ENCODE measurements around the gene CACNA1G.

Gene CACNA1G

GRCh38 chr17:50630524-50631194 lies 70.1 kb downstream of the CACNA1G start:
- Histone ChIP-seq H3K36me3 (ENCODE audit: control insufficient read depth in 1 of 2, insufficient read depth in 2 of 2, low read depth in 1 of 2, low read length in 2 of 2) (no peaks in the 10 kb centered on the region), H3K18ac (ENCODE audit: low read depth in 1 of 2, low read length in 2 of 2) (no peak overlapping the region), H2AK5ac (ENCODE audit: low read length, severe bottlenecking) (no peak overlapping the region), H3K27ac (ENCODE audit: low read length, poor library complexity, severe bottlenecking) (no peak overlapping the region), H3K4me1 (ENCODE audit: control insufficient read depth, insufficient read depth, low read depth, low read length) (peaks cover 33% of the 10 kb centered on the region), H3K4me3 (ENCODE audit: insufficient read depth in 1 of 2, low read depth in 1 of 2, low read length in 2 of 2) (no peak overlapping the region), H3K27me3 (ENCODE audit: control insufficient read depth in 1 of 2, insufficient read depth in 1 of 2, low read length in 2 of 2) (peaks cover 0 to 31% of the 10 kb centered on the region in 2 experiments), H3K4me2 (ENCODE audit: low read length, poor library complexity, severe bottlenecking) (no peak overlapping the region), H2BK12ac (ENCODE audit: low read length in 2 of 2) (no peak overlapping the region), H3K9ac (ENCODE audit: low read length) (no peak overlapping the region), H2BK120ac (ENCODE audit: low read depth, low read length) (no peak overlapping the region), H4K91ac (ENCODE audit: low read length) (no peak overlapping the region), H3K23ac (ENCODE audit: low read length in 2 of 2) (no peak overlapping the region), H2BK15ac (ENCODE audit: low read depth, poor library complexity, severe bottlenecking) (no peak overlapping the region), H3K4ac (ENCODE audit: low read depth in 1 of 2, low read length in 2 of 2) (no peak overlapping the region), H2AFZ (ENCODE audit: low read depth, low read length) (no peak overlapping the region), H4K8ac (ENCODE audit: low read length) (no peak overlapping the region), H3K9me3 (ENCODE audit: control insufficient read depth, low read length) (no peaks in the 10 kb centered on the region), H3K14ac (ENCODE audit: low read length in 2 of 2) (no peak overlapping the region), H3K79me1 (replicated peaks; ENCODE audit: low read length, poor library complexity, severe bottlenecking) (peaks cover 3% of the 10 kb centered on the region), H2BK5ac (ENCODE audit: low read depth, low read length, poor library complexity, severe bottlenecking) (no peak overlapping the region)
- WGBS = 61% methylated on average over 7 of the region's 7 CpGs
- no peak for DNase-seq

- Histone ChIP-seq H2BK15ac (ENCODE audit: low read depth, poor library complexity, severe bottlenecking) (no peak overlapping the region), H3K36me3 (ENCODE audit: control insufficient read depth in 1 of 2, insufficient read depth in 2 of 2, low read depth in 1 of 2, low read length in 2 of 2) (no peaks in the 10 kb centered on the region), H2BK120ac (ENCODE audit: low read depth, low read length) (no peak overlapping the region), H2BK12ac (ENCODE audit: low read length in 2 of 2) (no peak overlapping the region), H3K4me3 (ENCODE audit: insufficient read depth in 1 of 2, low read depth in 1 of 2, low read length in 2 of 2) (no peak overlapping the region), H2AFZ (ENCODE audit: low read depth, low read length) (no peak overlapping the region), H3K4me2 (ENCODE audit: low read length, poor library complexity, severe bottlenecking) (no peak overlapping the region), H4K91ac (ENCODE audit: low read length) (no peak overlapping the region), H3K4me1 (ENCODE audit: control insufficient read depth, insufficient read depth, low read depth, low read length) (peaks cover 29% of the 10 kb centered on the region), H3K4ac (ENCODE audit: low read depth in 1 of 2, low read length in 2 of 2) (no peak overlapping the region), H2AK5ac (ENCODE audit: low read length, severe bottlenecking) (no peak overlapping the region), H3K79me1 (replicated peaks; ENCODE audit: low read length, poor library complexity, severe bottlenecking) (peaks cover 3% of the 10 kb centered on the region), H3K27me3 (ENCODE audit: control insufficient read depth in 1 of 2, insufficient read depth in 1 of 2, low read length in 2 of 2) (peaks cover 0 to 31% of the 10 kb centered on the region in 2 experiments), H2BK5ac (ENCODE audit: low read depth, low read length, poor library complexity, severe bottlenecking) (no peak overlapping the region), H3K23ac (ENCODE audit: low read length in 2 of 2) (no peak overlapping the region), H3K9ac (ENCODE audit: low read length) (no peak overlapping the region), H3K27ac (ENCODE audit: low read length, poor library complexity, severe bottlenecking) (no peak overlapping the region), H4K8ac (ENCODE audit: low read length) (no peak overlapping the region), H3K14ac (ENCODE audit: low read length in 2 of 2) (no peak overlapping the region), H3K9me3 (ENCODE audit: control insufficient read depth, low read length) (no peaks in the 10 kb centered on the region), H3K18ac (ENCODE audit: low read depth in 1 of 2, low read length in 2 of 2) (no peak overlapping the region)
- no peak for DNase-seq
- WGBS = 77% methylated on average over 11 of the region's 11 CpGs
Observed at GRCh38 chr17:50631195-50631907, 70.8 kb downstream of the CACNA1G start.

- Histone ChIP-seq H3K4me1 (ENCODE audit: control insufficient read depth, insufficient read depth, low read depth, low read length) (peaks cover 35% of the 10 kb centered on the region), H2AK5ac (ENCODE audit: low read length, severe bottlenecking) (no peak overlapping the region), H3K9ac (ENCODE audit: low read length) (no peak overlapping the region), H3K4me3 (ENCODE audit: insufficient read depth in 1 of 2, low read depth in 1 of 2, low read length in 2 of 2) (no peak overlapping the region), H3K27me3 (ENCODE audit: control insufficient read depth in 1 of 2, insufficient read depth in 1 of 2, low read length in 2 of 2) (peaks cover 0 to 31% of the 10 kb centered on the region in 2 experiments), H3K27ac (ENCODE audit: low read length, poor library complexity, severe bottlenecking) (no peak overlapping the region), H3K23ac (ENCODE audit: low read length in 2 of 2) (no peak overlapping the region), H2BK12ac (ENCODE audit: low read length in 2 of 2) (no peak overlapping the region), H2AFZ (ENCODE audit: low read depth, low read length) (no peak overlapping the region), H3K4me2 (ENCODE audit: low read length, poor library complexity, severe bottlenecking) (no peak overlapping the region), H3K14ac (ENCODE audit: low read length in 2 of 2) (no peak overlapping the region), H4K8ac (ENCODE audit: low read length) (no peak overlapping the region), H3K9me3 (ENCODE audit: control insufficient read depth, low read length) (no peaks in the 10 kb centered on the region), H2BK5ac (ENCODE audit: low read depth, low read length, poor library complexity, severe bottlenecking) (no peak overlapping the region), H3K18ac (ENCODE audit: low read depth in 1 of 2, low read length in 2 of 2) (no peak overlapping the region), H4K91ac (ENCODE audit: low read length) (no peak overlapping the region), H2BK15ac (ENCODE audit: low read depth, poor library complexity, severe bottlenecking) (no peak overlapping the region), H3K79me1 (replicated peaks; ENCODE audit: low read length, poor library complexity, severe bottlenecking) (peaks cover 3% of the 10 kb centered on the region), H2BK120ac (ENCODE audit: low read depth, low read length) (no peak overlapping the region), H3K4ac (ENCODE audit: low read depth in 1 of 2, low read length in 2 of 2) (no peak overlapping the region), H3K36me3 (ENCODE audit: control insufficient read depth in 1 of 2, insufficient read depth in 2 of 2, low read depth in 1 of 2, low read length in 2 of 2) (no peaks in the 10 kb centered on the region)
- 79% methylated on average over 8 of the region's 9 CpGs for WGBS
- DNase-seq = no peak
Observed at GRCh38 chr17:50631908-50632571, 71.5 kb downstream of the CACNA1G start.

- Histone ChIP-seq H2AFZ (ENCODE audit: low read depth, low read length) (no peak overlapping the region), H3K14ac (ENCODE audit: low read length in 2 of 2) (no peak overlapping the region), H3K4me3 (ENCODE audit: insufficient read depth in 1 of 2, low read depth in 1 of 2, low read length in 2 of 2) (no peak overlapping the region), H2BK12ac (ENCODE audit: low read length in 2 of 2) (no peak overlapping the region), H3K27ac (ENCODE audit: low read length, poor library complexity, severe bottlenecking) (no peak overlapping the region), H2AK5ac (ENCODE audit: low read length, severe bottlenecking) (peak overlapping the region; percentile 10), H4K91ac (ENCODE audit: low read length) (no peak overlapping the region), H4K8ac (ENCODE audit: low read length) (no peak overlapping the region), H3K4me1 (ENCODE audit: control insufficient read depth, insufficient read depth, low read depth, low read length) (peaks cover 33% of the 10 kb centered on the region), H3K23ac (ENCODE audit: low read length in 2 of 2) (no peak overlapping the region), H3K79me1 (replicated peaks; ENCODE audit: low read length, poor library complexity, severe bottlenecking) (peaks cover 3% of the 10 kb centered on the region), H3K9ac (ENCODE audit: low read length) (no peak overlapping the region), H3K27me3 (ENCODE audit: control insufficient read depth in 1 of 2, insufficient read depth in 1 of 2, low read length in 2 of 2) (peaks cover 0 to 29% of the 10 kb centered on the region in 2 experiments), H3K36me3 (ENCODE audit: control insufficient read depth in 1 of 2, insufficient read depth in 2 of 2, low read depth in 1 of 2, low read length in 2 of 2) (no peaks in the 10 kb centered on the region), H3K18ac (ENCODE audit: low read depth in 1 of 2, low read length in 2 of 2) (no peak overlapping the region), H3K4ac (ENCODE audit: low read depth in 1 of 2, low read length in 2 of 2) (no peak overlapping the region), H3K9me3 (ENCODE audit: control insufficient read depth, low read length) (no peaks in the 10 kb centered on the region), H2BK5ac (ENCODE audit: low read depth, low read length, poor library complexity, severe bottlenecking) (no peak overlapping the region), H2BK120ac (ENCODE audit: low read depth, low read length) (no peak overlapping the region), H3K4me2 (ENCODE audit: low read length, poor library complexity, severe bottlenecking) (no peak overlapping the region), H2BK15ac (ENCODE audit: low read depth, poor library complexity, severe bottlenecking) (no peak overlapping the region)
- no peak for DNase-seq
- 94% methylated on average over 5 of the region's 5 CpGs for WGBS
Observed at GRCh38 chr17:50632637-50633036, 72.1 kb downstream of the CACNA1G start.
